ENCODE data around the gene KATNA1. TPM values are rescaled to one million over a fixed set of nuclear protein-coding genes. Genes with fewer than 3 reads are reported as not detected.

Gene KATNA1
- polyA plus RNA-seq, 3 donors: 11.4 to 15.4 (median 14.5) TPM

GRCh38 chr6:149558029-149558428 lies 90.5 kb downstream of the KATNA1 start:
- Histone ChIP-seq H3K4me1 (ENCODE audit: control insufficient read depth in 1 of 2, insufficient read depth in 2 of 2, low read length in 2 of 2) (no peaks in the 10 kb centered on the region), H3K4me3 (replicated peaks in 1 of 3; ENCODE audit: low read depth in 2 of 3, low read length in 3 of 3) (no peak overlapping the region), H2AFZ (ENCODE audit: insufficient read depth, low read depth, low read length, poor library complexity, severe bottlenecking) (no peak overlapping the region), H4K20me1 (ENCODE audit: insufficient read depth, low read length) (no peaks in the 10 kb centered on the region), H3K27me3 (ENCODE audit: control insufficient read depth in 2 of 2, insufficient read depth in 2 of 2, low read length in 2 of 2) (peaks cover 10 to 11% of the 10 kb centered on the region in 2 donors), H3K79me2 (ENCODE audit: insufficient read depth, low read length) (no peaks in the 10 kb centered on the region), H3K36me3 (replicated peaks in 1 of 2; ENCODE audit: control insufficient read depth in 1 of 2, insufficient read depth in 2 of 2, low read length in 2 of 2) (no peaks in the 10 kb centered on the region), H3K4me2 (replicated peaks; ENCODE audit: extremely low read depth, low read length, poor library complexity, severe bottlenecking) (no peak overlapping the region), H3K27ac (ENCODE audit: low read depth in 1 of 2, low read length in 2 of 2) (no peak overlapping the region), H3K9ac (ENCODE audit: insufficient read depth, low read length, poor library complexity, severe bottlenecking) (no peak overlapping the region), H3K9me3 (replicated peaks in 1 of 2; ENCODE audit: control insufficient read depth in 1 of 2, insufficient read depth in 1 of 2, low read length in 2 of 2) (no peaks in the 10 kb centered on the region)
- Mint-ChIP-seq H3K36me3 (no peaks in the 10 kb centered on the region), H3K4me1 (no peaks in the 10 kb centered on the region), H3K27me3 (ENCODE audit: low read depth in 3 of 3) (peaks cover 13 to 57% (median 31%) of the 10 kb centered on the region in 3 donors), H3K9me3 (peaks cover 0 to 3% (median 0%) of the 10 kb centered on the region in 7 donors), H3K27ac (no peak overlapping the region), H3K4me3 (peak overlapping the region in 1 of 2 donors; percentile 54)
- no peak for DNase-seq
- no peak for TF ChIP-seq CTCF (IDR thresholded peaks at IDR 0.05)
- intact Hi-C loops (cut with micrococcal nuclease): no loop called here

GRCh38 chr6:149551920-149552319 lies 96.6 kb downstream of the KATNA1 start:
- Histone ChIP-seq H3K4me2 (replicated peaks; ENCODE audit: extremely low read depth, low read length, poor library complexity, severe bottlenecking) (no peak overlapping the region), H3K27me3 (ENCODE audit: control insufficient read depth in 2 of 2, insufficient read depth in 2 of 2, low read length in 2 of 2) (peaks cover 0 to 7% of the 10 kb centered on the region in 2 donors), H2AFZ (ENCODE audit: insufficient read depth, low read depth, low read length, poor library complexity, severe bottlenecking) (no peak overlapping the region), H3K27ac (ENCODE audit: low read depth in 1 of 2, low read length in 2 of 2) (no peak overlapping the region), H3K9me3 (replicated peaks in 1 of 2; ENCODE audit: control insufficient read depth in 1 of 2, insufficient read depth in 1 of 2, low read length in 2 of 2) (no peaks in the 10 kb centered on the region), H3K4me3 (replicated peaks in 1 of 3; ENCODE audit: low read depth in 2 of 3, low read length in 3 of 3) (no peak overlapping the region), H3K9ac (ENCODE audit: insufficient read depth, low read length, poor library complexity, severe bottlenecking) (no peak overlapping the region), H3K36me3 (replicated peaks in 1 of 2; ENCODE audit: control insufficient read depth in 1 of 2, insufficient read depth in 2 of 2, low read length in 2 of 2) (no peaks in the 10 kb centered on the region), H3K4me1 (ENCODE audit: control insufficient read depth in 1 of 2, insufficient read depth in 2 of 2, low read length in 2 of 2) (no peaks in the 10 kb centered on the region), H4K20me1 (ENCODE audit: insufficient read depth, low read length) (no peaks in the 10 kb centered on the region), H3K79me2 (ENCODE audit: insufficient read depth, low read length) (no peaks in the 10 kb centered on the region)
- DNase-seq: no peak
- H3K4me3 Mint-ChIP-seq: no peak overlapping the region
- intact Hi-C loops (cut with micrococcal nuclease): no loop called here
- peaks cover 12 to 39% (median 16%) of the 10 kb centered on the region in 3 donors for H3K27me3 Mint-ChIP-seq (ENCODE audit: low read depth in 3 of 3)
- 88% methylated on average over 5 of the region's 5 CpGs for WGBS (ENCODE audit: insufficient coverage)
- H3K27ac Mint-ChIP-seq: no peak overlapping the region
- no peaks in the 10 kb centered on the region for H3K4me1 Mint-ChIP-seq
- no peak for TF ChIP-seq CTCF (IDR thresholded peaks at IDR 0.05)
- H3K9me3 Mint-ChIP-seq: peaks cover 0 to 3% (median 0%) of the 10 kb centered on the region in 7 donors
- no peaks in the 10 kb centered on the region for H3K36me3 Mint-ChIP-seq
